GM18502 (cell line): ENCODE results near the gene COPS2.
A peak's percentile ranks its signal among the peaks of the same experiment; 100 is the strongest.
"Not testable (repeated sequence)": the region's sequence is repeated elsewhere in the genome, so short reads cannot be mapped to it uniquely, and the experiment has no call there.

Source experiments
- ATAC-seq: cut with Tn5 transposase; IDR thresholded peaks from one replicate; pipeline ENCODE4 v1.9.1; 2021; ENCODE audit warnings: mild to moderate bottlenecking; ENCODE audit not compliant: unreplicated experiment, poor library complexity

COPS2 gene

DNA sequence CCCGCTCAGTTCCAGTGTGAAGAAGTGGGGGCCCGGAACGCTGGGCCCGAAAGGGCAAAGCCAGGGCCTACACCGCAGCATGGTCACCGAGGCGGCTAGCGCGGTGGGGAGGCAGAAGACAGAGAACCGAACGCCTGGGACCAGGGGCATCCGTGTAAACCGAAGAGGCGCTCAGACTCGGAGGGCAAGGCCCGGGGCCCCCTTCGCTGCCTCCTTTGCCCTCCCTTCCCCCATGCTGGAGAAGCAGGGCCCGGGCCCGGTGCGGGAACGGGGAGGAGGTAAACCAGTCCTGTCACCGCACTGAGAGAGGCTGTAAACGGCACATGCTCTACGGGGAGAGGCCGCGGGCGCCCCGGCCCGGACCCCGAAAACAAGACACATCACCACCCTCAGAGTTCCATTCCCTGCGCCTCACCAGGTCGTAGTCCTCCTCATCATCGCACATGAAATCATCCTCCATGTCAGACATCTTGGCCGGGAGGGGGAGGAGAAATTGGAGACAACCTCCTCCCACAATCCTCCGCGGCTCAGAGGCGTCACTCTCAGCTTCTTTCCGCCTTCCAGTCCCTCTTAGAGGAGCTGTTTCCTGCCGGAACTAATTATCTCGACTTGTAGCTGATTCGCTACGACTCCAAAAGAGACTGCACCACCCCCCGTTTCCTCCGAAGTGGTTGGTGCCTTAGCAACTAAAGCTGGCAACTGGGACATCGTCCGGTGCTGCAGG, at the start of gene COPS2:
Gene COPS2 (minus strand): TSS at position 490 of the 724 bp plus-strand sequence. CDS start 21 bp downstream, at position 469.
- peak; percentile 88 for ATAC-seq

DNA sequence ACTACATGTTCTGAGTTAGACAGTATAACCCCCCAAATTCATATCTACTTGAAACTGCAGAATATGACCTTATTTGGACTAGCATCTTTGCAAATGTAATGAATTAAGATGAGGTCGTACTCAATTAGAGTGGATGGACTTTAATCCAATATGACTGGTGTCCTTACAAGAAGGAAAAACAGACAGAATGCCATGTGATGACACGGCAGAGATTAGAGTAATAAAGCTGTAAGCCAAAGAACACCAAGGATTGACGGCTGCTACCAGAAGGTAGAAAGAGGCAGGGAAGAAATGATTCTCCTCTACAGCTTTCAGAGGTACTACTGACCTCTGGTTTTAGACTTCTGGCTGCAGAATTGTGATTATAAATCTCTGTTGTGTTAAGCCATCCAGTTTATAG, 44.9 kb upstream of the COPS2 start:
- no peak for ATAC-seq

DNA sequence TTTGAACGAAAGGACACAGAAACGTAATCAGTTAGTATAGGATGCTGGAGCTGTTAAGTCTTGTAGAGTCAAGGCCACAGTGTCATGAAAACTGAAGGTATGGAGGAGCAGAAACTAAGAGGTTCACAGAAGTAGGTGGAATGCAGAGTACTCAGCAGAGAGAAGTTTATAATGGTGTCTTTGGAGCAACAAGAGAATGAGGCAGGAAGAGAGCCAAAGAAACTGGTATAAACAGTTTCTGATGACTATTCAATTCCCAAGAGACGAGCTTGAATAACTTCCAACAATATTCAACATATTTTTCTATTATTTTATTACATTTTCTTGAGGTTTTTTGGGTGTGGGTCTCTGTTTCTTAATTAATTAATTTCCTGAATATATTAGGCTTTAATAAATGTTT, 44.3 kb upstream of the COPS2 start:
- ATAC-seq, result no peak

DNA sequence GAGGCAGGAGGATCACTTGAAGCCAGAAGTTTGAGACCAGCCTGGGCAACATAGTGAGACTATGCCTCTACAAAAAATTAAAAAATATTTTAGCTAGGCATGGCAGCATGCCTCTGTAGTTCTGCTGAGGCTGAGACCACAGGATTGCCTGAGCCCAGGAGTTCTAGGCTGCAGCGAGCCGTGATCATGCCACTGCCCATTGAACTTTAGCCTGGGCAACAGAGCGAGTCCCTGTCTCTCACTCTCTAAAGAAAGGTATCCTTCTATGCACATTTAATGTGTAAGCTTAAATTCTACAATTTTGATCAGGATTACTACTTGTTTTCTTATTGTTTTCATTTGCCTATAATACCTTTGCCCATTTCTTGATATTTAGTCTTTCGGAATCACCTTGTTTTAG, 41.5 kb upstream of the COPS2 start:
- ATAC-seq, result no peak

DNA sequence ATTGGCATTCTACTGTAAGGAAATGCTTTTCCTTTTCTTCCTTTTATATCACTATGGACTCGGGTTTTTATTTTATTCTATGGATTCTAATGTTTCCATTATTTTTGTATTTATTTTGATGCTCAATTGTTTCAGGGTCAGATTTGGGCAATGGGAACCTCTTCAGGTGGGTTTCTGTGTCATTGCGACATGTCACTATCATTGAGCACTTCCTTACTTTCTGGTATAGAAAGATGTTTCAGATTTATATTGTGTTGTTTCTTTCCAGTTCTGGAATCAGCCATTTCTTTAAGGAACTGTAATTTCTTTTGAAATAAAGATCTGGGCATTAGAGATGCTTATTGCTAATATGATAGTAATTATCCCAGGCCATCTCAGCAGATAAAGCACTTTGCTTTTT, 36.5 kb upstream of the COPS2 start:
- ATAC-seq, result no peak

DNA sequence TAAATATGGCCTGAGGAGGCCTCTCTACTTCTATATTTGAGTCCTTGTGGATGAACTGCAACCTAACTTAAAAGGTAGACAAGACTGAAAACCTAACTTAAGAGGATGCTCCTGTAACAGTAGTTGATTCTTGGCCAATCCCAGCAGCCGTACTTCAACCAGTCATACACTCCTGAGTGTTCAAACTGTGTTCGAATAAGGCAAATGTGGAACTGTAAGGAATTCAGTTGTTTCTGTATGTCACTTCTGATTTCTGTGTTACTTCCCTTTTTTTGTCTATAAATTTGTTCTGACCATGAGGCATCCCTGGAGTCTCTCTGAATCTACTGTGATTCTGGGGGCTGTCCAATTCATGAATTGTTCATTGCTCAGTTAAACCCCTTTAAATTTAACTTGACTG, 35.2 kb upstream of the COPS2 start:
- ATAC-seq, result no peak

DNA sequence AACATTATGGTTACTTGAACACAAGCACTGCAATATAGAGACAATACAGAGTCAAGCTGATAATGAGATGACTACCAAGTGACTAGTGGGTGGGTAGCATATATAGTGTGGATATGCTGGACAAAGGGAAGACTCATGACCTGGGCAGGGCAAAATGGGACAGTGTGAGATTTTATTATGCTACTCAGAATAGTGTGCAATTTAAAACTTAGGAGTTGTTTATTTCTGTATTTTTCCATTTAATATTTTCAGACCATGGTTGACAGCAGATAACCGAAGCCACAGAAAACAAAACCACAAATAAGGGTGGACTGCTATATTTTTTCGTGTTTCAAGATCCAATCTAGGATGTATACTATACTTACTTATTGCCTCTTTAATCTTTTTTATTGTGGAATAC, 34.2 kb upstream of the COPS2 start:
- ATAC-seq, result no peak

DNA sequence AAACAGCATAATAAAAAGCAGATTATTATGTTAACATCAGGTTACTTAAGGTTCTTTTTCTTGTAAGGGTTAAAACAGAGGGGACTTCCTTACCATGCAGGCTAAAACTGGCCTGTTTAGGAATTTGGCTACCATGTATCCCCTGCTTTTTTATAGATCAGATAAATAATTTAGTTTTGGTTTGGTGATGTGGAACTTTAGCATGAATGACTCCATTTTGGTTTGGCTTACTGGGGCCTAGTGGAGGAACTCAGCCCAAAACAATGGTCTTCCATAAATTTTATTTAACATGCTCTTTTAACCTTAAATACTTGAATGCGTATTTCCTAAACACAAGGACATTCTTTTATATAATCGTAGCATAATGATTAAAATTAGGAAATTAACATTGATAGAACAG, 33.5 kb upstream of the COPS2 start:
- ATAC-seq, result no peak

DNA sequence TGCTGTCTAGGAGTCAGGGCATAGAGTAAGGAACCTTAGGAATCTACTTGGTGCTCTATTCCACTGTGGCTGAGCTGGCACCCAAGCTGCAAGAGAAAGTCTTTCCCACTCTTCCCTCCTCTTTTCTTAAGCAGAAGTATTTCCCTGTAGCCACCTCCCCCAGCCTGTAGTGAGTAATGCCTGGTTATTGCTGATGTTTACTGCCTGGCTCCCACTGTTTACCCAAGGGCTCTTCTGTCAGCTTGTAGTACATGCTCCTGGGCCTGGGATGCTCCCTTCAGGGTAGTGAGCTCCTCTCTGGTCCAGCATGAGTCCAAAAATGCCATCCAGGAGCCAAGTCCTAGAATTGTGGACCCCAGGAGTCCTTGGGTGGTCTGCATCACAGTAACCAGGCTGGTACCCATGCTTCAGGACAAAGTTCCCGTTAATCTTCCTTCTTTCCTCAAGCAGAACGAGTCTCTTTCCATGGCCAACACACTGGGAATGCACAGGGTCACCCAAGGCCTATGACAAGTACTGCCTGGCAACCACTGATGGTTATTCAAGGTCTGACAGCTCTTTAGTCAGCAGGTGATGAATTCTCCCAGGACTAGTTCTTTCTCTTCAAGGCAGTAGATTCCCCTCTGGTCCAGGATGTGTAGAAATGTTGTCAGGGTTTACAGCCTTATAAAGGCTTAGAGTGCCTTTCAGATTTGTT, 32.3 kb upstream of the COPS2 start:
- ATAC-seq, result no peak

DNA sequence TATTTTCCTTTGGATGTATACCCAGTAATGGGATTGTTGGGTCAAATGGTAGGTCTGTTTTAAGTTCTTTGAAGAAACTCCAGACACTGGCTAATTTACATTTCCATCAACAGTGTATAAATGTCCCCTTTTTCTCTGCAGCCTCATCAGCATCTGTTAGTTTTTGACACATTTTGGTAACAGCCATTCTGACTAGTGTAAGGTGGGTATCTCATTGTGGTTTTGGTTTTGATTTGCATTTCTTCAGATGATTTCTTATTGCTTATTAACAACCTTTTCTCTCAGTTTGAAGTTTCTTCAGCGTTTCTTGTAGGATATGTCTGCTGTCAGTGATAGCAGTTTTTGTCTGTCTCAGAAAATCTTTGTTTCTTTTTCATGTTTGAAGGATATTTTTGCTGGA, 30.1 kb upstream of the COPS2 start:
- ATAC-seq, result peak; percentile 69

DNA sequence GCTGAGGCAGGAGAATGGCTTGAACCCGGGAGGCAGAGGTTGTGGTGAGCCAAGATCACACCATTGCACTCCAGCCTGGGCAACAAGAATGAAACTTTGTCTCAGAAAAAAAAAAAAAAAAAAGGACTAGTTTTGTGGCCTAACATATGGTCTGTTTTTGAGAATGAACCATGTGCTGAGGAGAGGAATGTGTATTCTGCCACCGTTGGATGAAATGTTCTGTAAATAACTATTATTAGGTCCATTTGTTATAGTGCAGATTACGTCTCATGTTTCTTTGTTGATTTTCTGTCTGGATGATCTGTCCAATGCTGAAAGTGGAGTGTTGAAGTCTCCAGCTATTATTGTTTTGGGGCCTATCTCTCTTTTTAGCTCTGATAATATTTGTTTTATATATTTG, 28.3 kb upstream of the COPS2 start:
- ATAC-seq, result not testable (repeated sequence)

DNA sequence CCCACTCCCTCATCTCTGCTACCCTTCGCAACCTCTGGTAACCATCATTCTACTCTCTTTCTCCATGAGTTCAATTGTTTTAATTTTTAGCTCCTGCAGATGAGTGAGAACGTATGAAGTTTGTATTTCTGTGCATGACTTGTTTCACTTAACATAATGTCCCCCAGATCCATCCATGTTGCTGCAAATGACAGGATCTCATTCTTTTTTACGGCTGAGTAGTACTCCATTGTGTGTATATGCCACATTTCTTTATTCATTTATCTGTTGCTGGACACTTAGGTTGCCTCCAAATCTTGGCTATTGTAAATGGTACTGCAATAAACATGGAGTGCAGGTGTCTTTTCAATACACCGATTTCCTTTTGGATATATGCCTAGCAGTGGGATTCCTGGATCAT, 26.7 kb upstream of the COPS2 start:
- ATAC-seq, result no peak

DNA sequence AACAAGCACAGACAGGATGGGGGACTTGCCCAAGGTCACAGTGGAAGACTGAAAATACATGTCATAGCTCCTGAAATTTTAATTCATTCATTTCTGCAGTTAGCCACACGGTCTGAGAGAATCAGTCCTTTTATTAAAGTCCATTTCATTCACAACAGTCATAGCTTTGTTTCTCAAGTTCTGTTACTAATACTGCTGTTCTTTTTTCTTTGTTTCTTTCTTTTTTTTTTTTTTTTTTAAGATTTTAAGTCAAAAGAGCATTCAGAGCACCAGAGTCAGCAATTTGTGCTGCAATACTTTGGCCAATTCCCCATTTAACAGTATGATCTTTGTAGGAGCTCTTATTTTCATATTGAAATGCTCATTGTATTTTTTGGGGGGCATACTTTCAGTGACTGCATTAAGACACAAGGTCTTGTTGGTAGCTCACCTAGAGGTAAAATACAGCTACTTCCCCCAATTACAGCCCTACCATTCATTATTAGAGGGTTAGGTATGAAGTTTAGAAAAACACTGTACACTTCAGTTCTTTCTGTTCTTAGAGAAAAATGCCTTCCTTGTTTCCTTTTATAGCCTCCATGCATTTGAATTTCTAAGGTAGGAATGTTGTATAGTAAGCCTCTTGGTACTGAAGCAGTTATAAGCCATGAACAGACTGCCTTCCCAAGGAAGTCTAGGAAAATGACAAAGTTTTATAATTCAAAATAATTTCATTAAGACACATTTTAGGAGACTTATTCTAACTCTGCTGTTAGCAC, 24.2 kb upstream of the COPS2 start:
- ATAC-seq, result no peak

DNA sequence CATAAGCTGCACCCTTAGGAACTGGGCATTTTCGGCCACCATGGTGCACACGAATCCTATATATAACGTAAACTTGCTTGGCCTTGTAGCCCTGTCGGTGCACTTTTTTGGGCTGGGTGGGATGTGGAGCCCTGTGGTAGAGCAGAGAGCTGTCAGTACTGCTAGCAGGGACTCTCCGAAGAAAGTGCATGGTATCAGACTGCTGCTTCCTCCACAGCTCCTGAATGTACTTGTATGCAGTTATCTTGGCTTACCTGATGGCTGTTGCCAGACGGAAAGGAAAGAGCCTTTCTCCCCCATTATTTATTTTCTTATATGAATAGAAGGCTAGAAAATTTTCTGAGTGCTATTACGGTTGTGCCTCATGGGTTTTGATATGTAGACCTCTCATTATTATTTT, 23.1 kb upstream of the COPS2 start:
- no peak for ATAC-seq

DNA sequence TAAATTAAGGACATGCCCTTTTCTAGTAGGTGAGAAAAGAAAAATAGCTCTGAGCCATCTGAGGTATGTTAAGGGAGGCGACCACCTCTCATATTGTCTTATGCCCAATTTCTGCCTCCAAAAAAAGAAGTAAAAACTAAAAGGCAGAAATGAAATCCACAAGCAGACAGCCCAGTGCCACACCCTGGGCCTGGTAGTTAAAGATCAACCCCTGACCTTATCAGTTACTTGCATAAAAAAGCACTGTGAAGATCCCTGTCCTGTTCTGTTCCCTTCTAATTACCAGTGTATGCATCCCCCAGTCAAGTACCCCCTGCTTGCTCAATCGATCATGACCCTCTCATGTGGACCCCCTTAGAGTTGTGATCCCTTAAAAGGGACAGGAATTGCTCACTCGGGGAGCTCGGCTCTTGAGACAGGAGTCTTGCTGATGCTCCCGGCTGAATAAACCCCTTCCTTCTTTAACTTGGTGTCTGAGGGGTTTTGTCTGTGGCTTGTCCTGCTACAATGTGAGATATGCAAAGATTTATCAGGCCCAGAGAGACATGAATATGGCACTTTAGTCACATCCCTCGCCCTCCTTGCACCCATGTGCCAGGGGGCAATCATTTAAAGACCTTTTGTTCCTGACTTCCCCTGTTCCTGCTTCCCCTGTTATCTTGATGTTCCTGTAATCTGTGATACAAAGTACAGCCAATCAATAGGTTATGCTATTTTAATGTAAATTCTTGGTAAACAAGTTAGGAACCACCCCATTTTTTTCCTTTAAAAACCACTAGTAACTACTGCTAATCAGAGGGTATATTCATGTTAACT, 20.4 kb upstream of the COPS2 start:
- ATAC-seq, result not testable (repeated sequence)

DNA sequence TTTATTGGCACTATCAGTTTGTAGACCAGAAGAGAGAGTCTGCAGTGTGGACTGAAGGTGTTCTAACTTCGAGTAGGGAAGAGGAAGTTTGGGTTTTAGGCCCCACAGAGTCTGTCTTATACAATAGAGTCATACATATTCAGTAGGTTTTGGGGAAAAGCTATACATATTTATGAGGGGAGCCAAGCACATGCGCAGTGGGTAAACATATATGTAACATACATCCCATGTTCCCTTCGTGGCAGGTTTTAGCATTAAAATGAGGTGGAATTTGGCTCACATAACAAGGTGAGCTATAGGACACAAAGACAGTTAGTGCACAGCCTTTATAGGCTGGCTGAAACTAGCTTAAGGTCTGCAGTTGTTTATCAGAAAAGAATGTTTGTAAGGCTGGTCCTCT, 19.5 kb upstream of the COPS2 start:
- no peak for ATAC-seq

DNA sequence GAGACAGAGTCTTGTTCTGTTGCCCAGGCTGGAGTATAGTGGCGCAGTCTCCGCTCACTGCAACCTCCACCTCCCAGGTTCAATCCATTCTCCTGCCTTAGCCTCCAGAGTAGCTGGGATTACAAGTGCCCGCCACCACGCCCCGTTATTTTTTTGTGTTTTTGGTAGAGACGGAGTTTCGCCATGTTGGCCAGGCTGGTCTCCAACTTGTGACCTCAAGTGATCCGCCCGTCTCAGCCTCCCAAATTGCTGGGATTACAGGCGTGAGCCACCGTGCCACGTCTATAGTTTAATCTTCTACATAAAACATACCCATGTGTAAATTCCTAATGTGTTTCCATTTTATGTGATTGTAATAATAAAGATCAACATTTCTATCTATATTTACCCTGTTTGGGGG, 16.4 kb upstream of the COPS2 start:
- ATAC-seq, result no peak

DNA sequence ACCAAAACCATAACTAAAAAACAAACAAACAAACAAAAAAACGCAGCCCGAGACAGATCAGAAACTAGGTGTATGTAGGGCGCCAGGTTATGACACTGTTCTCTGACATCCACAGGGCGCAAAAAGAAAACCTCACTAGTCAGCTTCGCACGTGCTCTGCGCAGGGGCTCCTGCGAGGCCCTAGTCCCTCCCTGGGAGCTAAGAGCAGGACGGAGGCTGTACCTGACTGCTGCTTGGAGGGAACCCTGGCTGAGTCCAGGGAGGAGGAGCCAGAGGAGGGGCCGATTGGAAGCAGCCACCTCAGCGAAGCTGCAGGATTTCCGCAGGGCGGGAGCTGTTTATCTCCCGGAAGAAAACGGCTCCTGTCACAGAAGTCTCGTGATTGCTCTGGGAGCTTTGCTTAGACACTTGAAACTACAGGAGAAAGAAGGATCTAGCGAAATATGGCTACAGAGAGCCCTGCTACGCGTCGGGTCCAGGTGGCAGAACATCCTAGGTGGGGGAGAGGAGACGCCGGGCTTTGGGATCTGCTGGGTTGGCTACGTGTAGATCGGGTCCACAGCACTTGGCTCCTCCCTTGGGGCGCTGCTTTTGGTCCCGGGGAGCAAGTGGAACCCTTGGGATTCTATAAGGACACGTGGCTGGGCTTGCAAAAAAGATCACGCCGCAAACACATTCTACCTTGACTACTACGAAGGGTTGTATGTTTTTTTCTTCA, 14.6 kb upstream of the COPS2 start, which contains the start of gene GALK2:
Gene GALK2 (plus strand): TSS at position 368 of the 718 bp plus-strand sequence. CDS start 76 bp downstream, at position 444.
- ATAC-seq, result peak; percentile 97

DNA sequence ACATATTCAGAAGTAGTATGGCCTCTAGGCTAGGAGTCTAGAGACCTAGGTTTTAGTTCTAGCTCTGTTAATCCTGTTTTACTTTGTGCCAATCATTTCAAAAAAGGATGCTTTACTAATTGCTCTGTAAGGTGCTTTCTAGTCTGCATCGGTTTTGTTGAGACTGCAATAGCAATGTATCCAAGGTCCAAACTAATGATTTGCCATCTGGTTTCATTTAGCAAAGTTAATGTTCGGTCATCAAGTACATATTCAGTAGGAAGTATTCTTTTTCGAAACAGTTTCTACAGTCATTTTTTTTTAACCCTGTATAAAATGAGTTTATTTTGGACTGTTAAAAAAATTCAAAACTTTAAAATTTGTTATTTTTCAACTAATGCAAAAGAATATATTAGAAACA, 12.6 kb upstream of the COPS2 start:
- no peak for ATAC-seq

DNA sequence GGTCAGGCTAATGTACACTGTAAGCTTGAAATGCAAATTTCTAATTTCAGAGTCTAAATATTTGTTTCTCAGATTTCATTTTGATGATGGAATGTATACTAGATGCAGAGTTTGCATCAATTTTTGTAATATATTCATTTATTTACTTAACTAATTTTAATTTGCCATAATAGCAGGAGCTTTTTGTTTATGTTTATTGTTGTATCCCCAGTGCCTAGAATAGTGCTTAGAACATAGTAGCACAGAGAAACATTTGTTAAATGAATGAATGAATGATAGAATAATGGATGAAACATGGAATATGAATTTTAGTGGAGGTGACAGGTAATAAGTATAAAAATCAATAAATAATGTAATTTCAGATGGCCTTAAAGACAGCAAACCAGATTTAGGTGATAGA, 9.5 kb upstream of the COPS2 start:
- ATAC-seq, result no peak
